A549 (cell line): ENCODE measurements around the gene MGMT. TPM values are rescaled to one million over a fixed set of nuclear protein-coding genes. Genes with fewer than 3 reads are reported as not detected.

Source experiments
- ATAC-seq, 2 experiments: fragments of 200-7000 bp in 1 of 2; fragments of >200 bp in 1 of 2; cut with Nextera tagmentation in 1 of 2; cut with Tn5 transposase in 1 of 2; 3 replicates each; pipeline versions ENCODE4 v1.8.0 to v1.9.1; 2018 to 2020; ENCODE audit warnings: mild to moderate bottlenecking in 1 of 2, moderate library complexity in 1 of 2
- CTCF ChIA-PET: fragments of 300-600 bp; sonication (Branson Sonifier 250); formaldehyde crosslinking; extraction: SDS; loops from one replicate; lab custom pipeline; 2021; ENCODE audit warnings: antibody characterized with exemption, inconsistent platforms; lab: Yijun Ruan, JAX
- POLR2A ChIA-PET: fragments of 350-600 bp; formaldehyde crosslinking; extraction: SDS; loops from one replicate; lab custom pipeline; 2021; ENCODE audit warnings: antibody characterized with exemption, inconsistent platforms; lab: Yijun Ruan, JAX
- DNase-seq, 2 experiments: peaks; one replicate each; pipeline versions ENCODE4 v3.0.0 to v3.0.0-alpha.2; 2011 to 2016; ENCODE audit warnings: low read depth in 1 of 2, low spot score in 1 of 2
- FAIRE-seq: peaks from 2 replicates; lab custom pipeline; 2011; peaks lifted over from hg19 to GRCh38; lab: Jason Lieb, UNC
- H3K27ac ChIP-seq, 2 experiments: fragments of >200 bp; sonication (Bioruptor Twin); formaldehyde crosslinking; 3 replicates each; pipeline ENCODE4 v1.5.1; 2016 to 2017
- H3K4me1 ChIP-seq: fragments of >200 bp; sonication (Bioruptor Twin); formaldehyde crosslinking; 3 replicates; pipeline ENCODE4 v1.6.1; 2016
- H3K4me2 ChIP-seq: fragments of >200 bp; sonication (Bioruptor Twin); formaldehyde crosslinking; 3 replicates; pipeline ENCODE4 v1.6.1; 2016
- H3K4me3 ChIP-seq: fragments of >200 bp; sonication (Bioruptor Twin); formaldehyde crosslinking; 3 replicates; pipeline ENCODE4 v1.5.1; 2016
- H3K9me3 ChIP-seq: fragments of >200 bp; sonication (Bioruptor Twin); formaldehyde crosslinking; 3 replicates; pipeline ENCODE4 v1.6.1; 2016
- CBX8 ChIP-seq: fragments of 200-600 bp; sonication (generic); IDR thresholded peaks from 2 replicates; pipeline ENCODE4 v1.6.1; 2016
- CHD2 ChIP-seq: fragments of 150-350 bp; IDR thresholded peaks from 2 replicates; pipeline ENCODE4 v1.6.1; 2014; ENCODE audit warnings: low read length; ENCODE audit not compliant: partially characterized antibody
- CHD4 ChIP-seq: fragments of 200-600 bp; sonication (generic); IDR thresholded peaks from 2 replicates; pipeline ENCODE4 v1.6.1; 2016; ENCODE audit warnings: antibody characterized with exemption, mild to moderate bottlenecking, borderline replicate concordance
- EHF ChIP-seq: fragments of 250-450 bp; sonication (Bioruptor Pico); IDR thresholded peaks from 2 replicates; pipeline ENCODE4 v1.5.0; 2020; ENCODE audit warnings: mild to moderate bottlenecking
- EHMT2 ChIP-seq: fragments of 200-600 bp; sonication (generic); IDR thresholded peaks from 2 replicates; pipeline ENCODE4 v1.6.1; 2016; ENCODE audit warnings: antibody characterized with exemption, low read depth, mild to moderate bottlenecking, moderate library complexity
- FOSL2 ChIP-seq, 2 experiments: fragments of 450-650 bp in 1 of 2; fragments of >200 bp in 1 of 2; sonication (Bioruptor Twin) in 1 of 2; formaldehyde crosslinking; IDR thresholded peaks; 2 replicates each; pipeline versions ENCODE4 v1.5.0 to v1.6.1; 2016 to 2020; ENCODE audit warnings: mild to moderate bottlenecking in 1 of 2, moderate library complexity in 1 of 2
- HDAC2 ChIP-seq: fragments of 200-600 bp; sonication (generic); IDR thresholded peaks from 2 replicates; pipeline ENCODE4 v1.6.1; 2016
- HES2 ChIP-seq: fragments of >200 bp; sonication (Bioruptor Twin); formaldehyde crosslinking; IDR thresholded peaks from 2 replicates; pipeline ENCODE4 v1.6.1; 2016
- HMGXB4 ChIP-seq: fragments of 250-450 bp; sonication (Bioruptor Pico); IDR thresholded peaks from 2 replicates; pipeline ENCODE4 v1.5.0; 2021; ENCODE audit warnings: mild to moderate bottlenecking, moderate library complexity, borderline replicate concordance
- HOXB13 ChIP-seq: fragments of 250-450 bp; sonication (Bioruptor Pico); IDR thresholded peaks from 2 replicates; pipeline ENCODE4 v1.5.0; 2020; ENCODE audit warnings: low read depth, mild to moderate bottlenecking, moderate library complexity
- HOXB5 ChIP-seq: fragments of 250-450 bp; sonication (Bioruptor Pico); IDR thresholded peaks from 2 replicates; pipeline ENCODE4 v1.5.0; 2020; ENCODE audit warnings: mild to moderate bottlenecking, moderate library complexity
- JUN ChIP-seq, 2 experiments: fragments of >200 bp; sonication (Bioruptor Twin); formaldehyde crosslinking; IDR thresholded peaks; 2 replicates in 1 of 2; 3 replicates in 1 of 2; pipeline ENCODE4 v1.6.1; 2016 to 2017
- JUNB ChIP-seq: fragments of >200 bp; sonication (Bioruptor Twin); formaldehyde crosslinking; IDR thresholded peaks from 2 replicates; pipeline ENCODE4 v1.6.1; 2016
- KDM5A ChIP-seq: fragments of 200-600 bp; sonication (generic); IDR thresholded peaks from 2 replicates; pipeline ENCODE4 v1.6.1; 2016; ENCODE audit warnings: antibody characterized with exemption, mild to moderate bottlenecking
- MAX ChIP-seq: IDR thresholded peaks from 2 replicates; pipeline ENCODE4 v1.6.1; 2012
- MAZ ChIP-seq: fragments of 150-350 bp; IDR thresholded peaks from 2 replicates; pipeline ENCODE4 v1.6.1; 2014; ENCODE audit warnings: antibody characterized with exemption, low read depth, low read length, borderline replicate concordance
- MYC ChIP-seq: IDR thresholded peaks from 2 replicates; pipeline ENCODE4 v1.6.1; 2012; ENCODE audit warnings: mild to moderate bottlenecking, inconsistent platforms, low read length, improper control_type of control experiment, borderline replicate concordance
- NR3C1 ChIP-seq: fragments of >200 bp; sonication (Bioruptor Twin); formaldehyde crosslinking; IDR thresholded peaks from 3 replicates; pipeline ENCODE4 v1.6.1; 2017
- POLR2A ChIP-seq: IDR thresholded peaks from 2 replicates; pipeline ENCODE4 v1.6.1; 2012; ENCODE audit warnings: mild to moderate bottlenecking, low read length
- SMC3 ChIP-seq: fragments of >200 bp; sonication (Bioruptor Twin); formaldehyde crosslinking; IDR thresholded peaks from 3 replicates; pipeline ENCODE4 v1.6.1; 2018; ENCODE audit warnings: inconsistent platforms
- SREBF2 ChIP-seq: fragments of 450-650 bp; IDR thresholded peaks from 2 replicates; pipeline ENCODE4 v1.6.1; 2014; ENCODE audit warnings: mild to moderate bottlenecking, moderate library complexity
- TP53 ChIP-seq: fragments of 250-450 bp; sonication (Bioruptor Pico); IDR thresholded peaks from 2 replicates; pipeline ENCODE4 v1.5.0; 2021; ENCODE audit warnings: mild to moderate bottlenecking, moderate library complexity
- USF2 ChIP-seq: fragments of 450-650 bp; IDR thresholded peaks from 2 replicates; pipeline ENCODE4 v1.6.1; 2014; ENCODE audit warnings: antibody characterized with exemption
- ZNF302 ChIP-seq: fragments of 250-450 bp; sonication (Bioruptor Pico); IDR thresholded peaks from 2 replicates; pipeline ENCODE4 v1.9.0; 2021; ENCODE audit warnings: inconsistent platforms, mild to moderate bottlenecking, moderate library complexity
- WGBS: methylation state at CpG from one replicate; pipeline ENCODE4 v1.1.6; 2017; ENCODE audit errors: missing lambda C conversion rate; 5-methylcytosine and 5-hydroxymethylcytosine counted together
- polyA plus RNA-seq, 4 experiments: library from polyadenylated mRNA; depleted of rRNA in 3 of 4; stranded (reverse); fragments of >200 nt; fragmentation: RNase III in 1 of 4; extraction: RNeasy Plus Mini Kit Qiagen cat#74134 plus additional on column Dnase treatment in 1 of 4; gene quantifications; 2 replicates in 3 of 4; 3 replicates in 1 of 4; pipeline ENCODE4 v1.2.3, GENCODE V29; 2011 to 2017

MGMT gene
- polyA plus RNA-seq, 2 of the 4 experiments (the other 2 are of a cell fraction): 4.9 to 5.2 TPM

GRCh38 chr10:129531969-129532660 lies 65.1 kb downstream of the MGMT start:
- TF ChIP-seq TP53 (CRISPR knock-in tag) (no peak), SREBF2 (no peak), KDM5A (no peak), MYC (no peak), CHD2 (no peak), JUN (IDR thresholded peaks at IDR 0.05) (no peak), HOXB13 (CRISPR knock-in tag) (no peak), HDAC2 (no peak)
- no peak for FAIRE-seq
- POLR2A ChIA-PET: no interaction called here
- ATAC-seq: no peak
- Histone ChIP-seq H3K4me2 (no peak overlapping the region), H3K4me3 (no peak overlapping the region), H3K27ac (no peak overlapping the region), H3K9me3 (no peaks in the 10 kb centered on the region), H3K4me1 (no peaks in the 10 kb centered on the region)
- 31% methylated on average over 9 of the region's 10 CpGs for WGBS
- CTCF ChIA-PET: no interaction called here
- no peak for DNase-seq

- Histone ChIP-seq H3K27ac (no peak overlapping the region), H3K4me1 (no peaks in the 10 kb centered on the region), H3K9me3 (no peaks in the 10 kb centered on the region), H3K4me3 (no peak overlapping the region), H3K4me2 (no peak overlapping the region)
- TF ChIP-seq JUN (IDR thresholded peaks at IDR 0.05) (no peak), EHMT2 (no peak), SMC3 (no peak), CHD4 (no peak), HOXB5 (no peak), TP53 (CRISPR knock-in tag) (no peak), SREBF2 (no peak), EHF (CRISPR knock-in tag) (no peak), MAX (no peak), NR3C1 (no peak), ZNF302 (no peak), HMGXB4 (CRISPR knock-in tag) (no peak)
- FAIRE-seq: no peak
- ChIA-PET POLR2A (no interaction called here), CTCF (no interaction called here)
- 62% methylated on average over 5 of the region's 12 CpGs for WGBS
- no peak for ATAC-seq
- DNase-seq: no peak
Observed at GRCh38 chr10:129532838-129533237, 65.8 kb downstream of the MGMT start.

GRCh38 chr10:129533281-129533680 lies 66.2 kb downstream of the MGMT start:
- Histone ChIP-seq H3K27ac (no peak overlapping the region), H3K4me3 (no peak overlapping the region), H3K4me1 (no peaks in the 10 kb centered on the region), H3K9me3 (no peaks in the 10 kb centered on the region), H3K4me2 (no peak overlapping the region)
- 49% methylated on average over 10 of the region's 11 CpGs for WGBS
- DNase-seq (no peak), ATAC-seq (no peak), FAIRE-seq (no peak)
- ChIA-PET POLR2A (no interaction called here), CTCF (no interaction called here)
- TF ChIP-seq JUNB (no peak), FOSL2 (IDR thresholded peaks at IDR 0.05) (no peak), FOSL2 (CRISPR knock-in tag; IDR thresholded peaks at IDR 0.05) (no peak), USF2 (no peak), HMGXB4 (CRISPR knock-in tag) (no peak), MYC (no peak), TP53 (CRISPR knock-in tag) (no peak), EHF (CRISPR knock-in tag) (no peak), HES2 (no peak), MAZ (no peak), CBX8 (no peak), ZNF302 (no peak), POLR2A (no peak), JUN (IDR thresholded peaks at IDR 0.05) (no peak)
